Ramos (cell line): ENCODE measurements around the gene RPL7A.
"Not testable (repeated sequence)": the region's sequence is repeated elsewhere in the genome, so short reads cannot be mapped to it uniquely, and the experiment has no call there.

ENCODE experiments used
- in situ Hi-C: fragments of 300-500 bp; cut with MboI; formaldehyde crosslinking; loops from one replicate; pipeline ENCODE4 v1.14.3; 2022; ENCODE audit warnings: low sequenced_read_pairs; ENCODE audit not compliant: unreplicated experiment

The RPL7A gene

DNA sequence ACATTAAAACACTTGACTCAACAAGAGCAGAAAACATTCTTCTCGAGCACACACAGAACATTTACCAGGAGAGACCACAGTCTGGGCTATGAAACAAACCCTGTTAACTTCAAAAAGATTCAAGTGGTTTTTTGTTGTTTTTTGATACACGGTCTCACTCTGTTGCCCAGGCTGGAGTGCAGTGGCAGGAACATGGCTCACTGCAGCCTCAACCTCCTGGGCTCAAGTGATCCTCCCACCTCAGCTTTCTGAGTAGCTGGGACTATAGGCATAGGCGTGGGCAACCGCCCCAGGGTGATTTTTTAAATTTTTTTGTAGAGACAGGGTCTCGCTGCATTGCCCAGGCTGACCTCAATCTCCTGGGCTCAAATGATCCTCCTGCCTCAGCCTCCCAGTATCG, 21.0 kb upstream of the RPL7A start:
- in situ Hi-C loops: not testable (repeated sequence)

DNA sequence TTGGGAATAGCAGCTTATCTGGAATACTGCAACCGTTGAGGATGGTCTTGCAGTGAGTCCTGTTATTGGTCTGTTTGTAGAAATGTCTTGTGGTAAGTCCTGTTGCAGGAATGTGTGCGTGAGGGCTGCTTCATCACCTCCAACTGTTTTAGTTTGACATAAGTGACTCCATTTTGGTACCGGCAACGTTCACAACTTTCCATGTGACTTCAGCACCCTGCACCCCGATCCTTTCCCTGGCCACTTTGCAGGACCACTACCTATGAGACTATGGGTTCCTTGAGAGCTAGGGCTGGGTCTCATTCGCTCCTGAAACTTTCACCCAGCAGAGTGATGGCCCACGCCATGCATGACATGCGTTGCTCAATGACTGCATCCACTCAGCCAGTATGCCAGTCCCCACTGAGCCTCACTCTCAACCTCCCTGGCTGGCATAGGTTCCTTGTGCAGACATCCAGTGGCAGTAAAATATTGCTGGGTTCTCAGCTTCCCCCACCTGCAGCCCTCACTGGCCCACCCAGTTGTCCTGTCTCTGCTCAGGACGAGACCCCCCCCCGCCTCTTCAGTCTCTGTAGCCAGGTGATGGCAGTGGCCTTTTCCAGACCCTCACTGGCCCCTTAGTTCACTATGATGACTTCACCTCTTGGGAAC, 20.1 kb upstream of the RPL7A start:
- in situ Hi-C loops: no loop called here

DNA sequence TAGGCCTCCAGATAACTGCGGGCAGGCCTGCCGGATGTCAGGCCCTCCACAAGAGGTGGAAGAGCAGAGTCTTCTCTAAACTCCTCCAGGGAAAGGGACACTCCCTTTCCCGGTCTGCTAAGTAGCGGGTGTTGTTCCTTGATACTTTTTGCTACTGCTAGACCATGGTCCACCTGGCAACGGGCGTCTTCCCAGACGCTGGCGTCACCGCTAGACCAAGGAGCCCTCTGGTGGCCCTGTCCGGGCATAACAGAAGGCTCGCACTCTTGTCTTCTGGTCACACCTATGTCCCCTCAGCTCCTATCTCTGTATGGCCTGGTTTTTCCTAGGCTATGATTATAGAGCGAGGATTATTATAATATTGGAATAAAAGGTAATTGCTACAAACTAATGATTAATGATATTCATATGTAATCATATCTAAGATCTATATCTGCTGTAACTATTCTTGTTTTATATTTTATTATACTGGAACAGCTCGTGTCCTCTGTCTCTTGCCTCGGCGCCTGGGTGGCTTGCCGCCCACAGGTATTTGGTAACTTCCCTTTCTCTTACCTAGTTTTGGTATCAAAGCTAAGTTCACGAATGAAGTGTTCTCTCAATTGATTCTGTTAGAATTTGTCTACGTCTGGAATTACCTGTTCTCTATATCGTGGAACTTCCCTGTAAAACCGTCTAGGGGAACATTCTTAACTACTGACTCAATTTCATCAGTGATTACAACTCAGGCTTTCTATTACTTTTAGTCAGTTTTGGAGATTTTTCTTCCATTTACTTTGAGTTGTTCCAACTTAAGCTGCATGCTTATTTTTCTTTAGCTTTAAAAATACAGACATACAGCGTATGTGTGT, 18.5 kb upstream of the RPL7A start:
- in situ Hi-C loops: not testable (repeated sequence)

DNA sequence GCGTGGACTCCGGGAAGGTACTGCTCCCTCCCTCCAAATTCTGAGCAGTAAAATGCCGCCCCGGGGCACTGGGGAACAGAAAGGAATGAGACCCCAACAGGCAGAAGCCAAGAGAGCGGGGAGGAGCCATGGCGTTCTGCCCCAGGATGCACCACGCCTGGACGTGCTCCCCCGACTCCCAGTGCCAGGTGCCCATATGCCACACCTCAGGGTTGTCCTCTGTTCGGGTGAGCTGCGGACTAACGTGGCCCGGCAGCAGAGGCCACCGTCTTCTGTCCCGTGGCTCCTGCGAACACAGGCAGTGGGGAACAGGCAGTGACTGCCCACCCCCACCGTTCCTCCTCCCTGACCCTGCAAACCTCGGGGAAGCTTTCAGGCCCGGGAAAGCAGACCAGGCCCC, 16.8 kb upstream of the RPL7A start:
- in situ Hi-C loops: no loop called here

DNA sequence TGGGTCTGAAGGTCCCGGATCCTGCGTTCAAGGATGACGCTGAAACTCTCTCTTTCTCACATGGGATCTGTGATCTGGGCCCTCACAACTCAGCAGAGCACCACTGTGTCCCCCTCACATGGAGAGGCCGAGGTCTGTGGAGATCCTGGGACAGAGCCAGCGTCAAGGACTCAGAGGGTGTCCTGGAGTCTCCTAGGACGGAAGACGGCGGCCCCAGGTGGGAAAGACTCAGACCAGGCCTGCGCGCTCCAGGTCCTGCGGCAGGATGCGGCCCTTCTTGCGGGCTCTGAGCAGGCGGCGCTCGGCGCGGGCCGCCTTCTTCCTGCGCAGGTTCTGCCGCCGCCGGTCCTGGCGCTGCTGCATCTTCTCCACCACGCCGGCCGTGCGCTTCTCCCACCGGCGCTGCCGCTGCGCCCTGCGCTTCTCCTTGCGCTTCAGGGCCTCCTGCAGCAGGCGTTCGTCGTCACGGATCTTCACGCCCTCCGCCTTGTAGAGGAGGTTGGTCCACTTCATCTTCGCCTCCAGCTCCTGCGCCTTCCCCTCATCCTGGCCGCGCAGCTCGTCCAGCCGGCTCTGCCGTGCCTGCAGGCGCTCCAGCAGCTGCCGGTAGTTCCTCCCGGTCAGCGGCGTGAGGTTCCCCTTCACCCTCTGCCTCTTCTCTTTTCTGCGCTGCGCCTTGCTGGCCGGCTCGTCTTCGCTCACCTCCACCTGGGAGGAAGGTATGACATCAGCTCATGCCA, 16.2 kb upstream of the RPL7A start:
- in situ Hi-C loops: no loop called here

DNA sequence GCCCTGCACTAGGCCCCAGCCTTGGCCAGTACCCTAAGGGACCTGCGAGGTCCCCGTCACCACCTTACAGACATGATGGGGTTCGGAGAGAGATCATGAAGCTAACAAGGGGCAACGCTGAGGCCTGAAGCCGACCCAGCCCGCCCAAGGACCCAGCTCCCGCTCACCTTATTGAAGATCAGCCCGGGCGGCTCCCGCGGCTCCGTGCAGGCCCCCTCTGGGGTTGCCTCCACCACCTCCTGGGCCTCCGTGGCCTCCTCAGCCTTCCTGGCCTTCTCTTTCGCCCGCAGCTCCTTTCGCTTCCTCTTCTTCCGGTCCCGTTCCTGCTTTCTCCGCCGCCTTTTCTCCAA, 15.7 kb upstream of the RPL7A start:
- in situ Hi-C loops: no loop called here

DNA sequence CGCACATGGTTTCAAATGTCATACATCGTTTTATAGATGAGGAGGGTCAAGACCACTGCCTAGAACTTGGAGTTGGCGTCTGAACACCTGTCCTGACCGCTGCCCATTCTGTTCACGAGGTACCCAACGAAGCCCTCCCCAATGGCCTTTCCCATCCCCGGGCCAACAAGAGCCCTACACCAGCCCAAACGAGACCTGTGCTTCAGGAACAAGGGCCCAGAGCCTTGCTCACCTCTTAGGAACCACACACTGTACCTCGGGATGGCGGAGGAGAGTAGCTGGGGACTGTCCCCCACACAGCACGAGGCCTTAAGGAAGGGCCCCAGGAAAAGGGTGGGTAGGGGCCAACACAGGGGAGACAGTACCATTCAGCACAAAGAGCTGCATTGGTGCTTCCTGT, 15.0 kb upstream of the RPL7A start:
- in situ Hi-C loops: no loop called here

DNA sequence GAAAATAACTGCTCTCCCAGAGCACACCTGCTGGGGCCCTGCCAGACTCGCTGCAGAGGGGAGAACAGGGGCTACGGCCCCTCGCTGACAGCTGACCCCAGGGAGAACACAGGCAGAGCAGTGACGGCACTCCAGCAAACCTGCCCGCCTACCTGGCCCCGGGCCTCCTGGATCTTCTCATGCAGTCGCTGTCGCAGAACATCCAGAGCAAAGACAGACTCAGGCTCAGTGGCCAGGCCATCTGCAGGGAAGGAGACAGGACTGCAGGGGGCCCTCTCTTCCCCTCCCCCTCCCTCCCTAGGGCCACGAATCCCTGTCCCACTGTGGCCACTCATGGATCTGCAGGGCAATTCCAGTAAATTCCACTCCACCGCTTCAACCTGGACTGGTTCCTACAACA, 14.5 kb upstream of the RPL7A start:
- in situ Hi-C loops: no loop called here

DNA sequence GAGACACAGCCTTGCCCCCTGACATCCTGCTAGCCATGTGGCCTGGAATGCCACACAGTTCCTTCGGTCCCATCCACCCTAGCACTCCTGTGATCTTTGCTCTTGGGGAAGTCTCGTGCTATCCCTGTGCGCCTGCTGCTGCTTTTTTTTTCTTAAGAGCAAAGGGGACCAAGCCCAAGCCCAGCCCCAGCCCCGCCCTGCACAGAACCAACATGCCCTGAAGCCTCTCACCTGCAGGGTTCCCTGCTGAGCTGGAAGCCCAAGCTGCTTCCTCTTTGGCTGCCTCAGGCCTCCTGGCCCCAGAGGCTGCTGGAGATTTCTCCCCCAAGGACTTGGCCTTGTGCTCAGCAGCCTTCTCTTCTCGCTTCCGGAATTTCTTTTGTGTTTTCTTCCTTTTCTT, 13.9 kb upstream of the RPL7A start:
- in situ Hi-C loops: no loop called here

DNA sequence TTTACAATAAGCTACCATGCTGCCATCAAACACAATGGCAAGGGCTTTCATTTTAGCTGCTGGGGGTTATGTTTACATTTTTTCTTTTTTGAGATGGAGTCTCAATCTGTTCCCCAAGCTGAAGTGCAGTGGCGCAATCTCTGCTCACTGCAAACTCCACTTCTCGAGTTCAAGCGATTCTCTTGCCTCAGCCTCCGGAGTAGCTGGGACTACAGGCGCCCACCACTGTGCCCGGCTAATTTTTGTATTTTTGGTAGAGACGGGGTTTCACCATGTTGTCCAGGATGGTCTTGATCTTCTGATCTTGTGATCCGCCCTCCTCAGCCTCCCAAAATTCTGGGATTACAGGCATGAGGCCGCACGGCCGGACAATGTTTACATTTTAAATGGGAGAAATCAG, 13.1 kb upstream of the RPL7A start:
- in situ Hi-C loops: not testable (repeated sequence)

DNA sequence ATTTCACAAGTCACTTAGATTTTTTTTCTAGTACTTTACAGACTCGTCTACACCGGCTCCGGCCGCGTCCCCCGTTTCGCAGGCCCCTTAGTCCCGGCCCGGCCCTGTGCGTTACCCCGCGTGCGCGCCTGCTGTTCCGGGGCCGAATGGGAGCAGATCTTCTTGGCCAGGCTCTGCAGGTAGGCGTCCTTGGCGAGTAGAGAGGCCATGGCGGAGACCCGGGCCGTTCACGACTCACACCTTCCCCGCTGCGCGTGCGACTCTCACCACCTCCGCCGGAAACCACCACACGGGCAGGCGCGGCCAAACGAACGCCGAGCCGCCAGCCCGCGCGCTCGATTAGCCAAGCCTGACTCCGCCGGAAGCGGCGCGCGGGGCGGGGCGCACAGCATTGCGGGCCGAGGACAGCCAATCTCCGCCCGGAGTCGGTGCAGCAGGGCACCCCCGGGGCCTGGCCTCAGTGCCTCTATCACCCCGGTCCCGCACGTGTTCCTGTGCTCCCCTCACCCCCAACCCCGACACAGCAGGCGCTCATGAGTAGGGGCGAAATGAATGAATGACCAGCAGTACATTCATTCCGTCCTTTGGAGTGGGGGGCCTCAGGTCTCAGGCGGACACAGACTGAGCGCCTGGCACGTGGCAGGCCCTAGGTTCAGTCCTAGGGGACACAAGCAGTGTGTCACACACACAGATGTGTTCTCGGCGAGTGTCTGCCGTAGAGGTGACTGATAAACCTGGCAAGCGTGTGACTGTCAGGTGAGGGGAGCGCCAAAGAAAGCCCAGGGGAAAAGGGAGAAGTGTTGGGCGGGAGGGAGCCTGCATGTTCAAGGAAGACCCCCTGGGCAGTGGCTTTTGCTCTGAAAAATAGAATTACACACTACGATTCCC, 11.8 kb upstream of the RPL7A start, which contains the start of gene SURF6:
Gene SURF6 (minus strand): TSS at position 265 of the 888 bp plus-strand sequence. CDS start 56 bp downstream, at position 209.
- in situ Hi-C loops: no loop called here

DNA sequence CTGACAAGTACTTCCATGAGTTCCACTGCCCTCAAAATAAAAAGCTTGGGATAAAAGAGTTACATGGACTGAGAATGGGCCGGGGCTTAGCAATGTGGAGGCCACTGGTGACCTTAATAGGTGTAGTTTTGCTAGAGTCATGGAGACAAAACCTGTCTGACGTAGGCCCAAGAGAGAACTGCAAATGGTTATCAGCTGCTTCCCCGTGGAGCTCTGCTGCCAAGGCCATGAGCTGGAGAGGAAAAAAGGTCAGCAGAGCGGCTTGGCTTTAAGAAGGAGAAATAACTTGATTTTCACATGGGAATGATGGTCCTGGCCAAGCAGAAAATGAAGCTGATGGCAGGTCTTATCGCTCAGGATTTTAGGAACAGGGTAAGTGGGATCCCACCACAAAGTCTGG, 8.4 kb upstream of the RPL7A start:
- in situ Hi-C loops: no loop called here

DNA sequence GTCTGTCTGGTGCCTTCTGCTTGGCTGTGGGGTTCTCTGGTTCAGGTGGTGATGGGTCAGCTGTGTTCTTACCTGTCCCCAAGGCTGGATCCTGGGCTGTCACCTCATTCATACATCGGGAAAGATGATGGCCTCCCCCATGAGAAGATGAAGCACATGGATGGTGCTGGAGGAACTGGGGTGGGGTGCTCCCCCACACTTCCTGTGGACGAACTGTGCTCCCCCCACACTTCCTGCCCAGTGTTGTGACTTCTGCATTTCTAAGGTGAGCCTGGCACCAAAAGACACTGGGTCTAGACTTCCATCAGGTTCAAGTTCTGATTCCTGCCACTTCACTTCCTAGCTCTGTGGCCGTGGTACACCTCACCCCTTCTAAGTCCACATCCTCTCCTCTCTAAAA, 7.8 kb upstream of the RPL7A start:
- in situ Hi-C loops: no loop called here

DNA sequence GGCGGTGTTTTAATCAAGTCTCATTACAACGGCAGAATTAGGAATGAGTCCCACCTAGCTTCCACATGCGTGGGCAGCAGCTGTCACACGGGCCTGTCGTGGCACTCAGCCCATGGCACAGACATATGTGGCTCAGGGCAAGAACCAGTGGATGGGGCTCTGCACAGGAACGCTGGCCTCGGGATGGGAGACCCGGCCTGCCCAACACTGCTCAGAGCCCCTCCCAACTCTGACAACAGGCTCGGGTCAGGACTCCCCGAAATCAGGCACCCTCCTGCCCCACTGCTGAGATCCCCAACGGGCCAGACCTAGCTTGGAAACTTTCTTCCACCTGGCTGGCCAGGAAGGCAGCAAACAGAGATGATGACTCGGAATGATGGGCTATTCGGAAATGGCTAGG, 7.1 kb upstream of the RPL7A start:
- in situ Hi-C loops: no loop called here

DNA sequence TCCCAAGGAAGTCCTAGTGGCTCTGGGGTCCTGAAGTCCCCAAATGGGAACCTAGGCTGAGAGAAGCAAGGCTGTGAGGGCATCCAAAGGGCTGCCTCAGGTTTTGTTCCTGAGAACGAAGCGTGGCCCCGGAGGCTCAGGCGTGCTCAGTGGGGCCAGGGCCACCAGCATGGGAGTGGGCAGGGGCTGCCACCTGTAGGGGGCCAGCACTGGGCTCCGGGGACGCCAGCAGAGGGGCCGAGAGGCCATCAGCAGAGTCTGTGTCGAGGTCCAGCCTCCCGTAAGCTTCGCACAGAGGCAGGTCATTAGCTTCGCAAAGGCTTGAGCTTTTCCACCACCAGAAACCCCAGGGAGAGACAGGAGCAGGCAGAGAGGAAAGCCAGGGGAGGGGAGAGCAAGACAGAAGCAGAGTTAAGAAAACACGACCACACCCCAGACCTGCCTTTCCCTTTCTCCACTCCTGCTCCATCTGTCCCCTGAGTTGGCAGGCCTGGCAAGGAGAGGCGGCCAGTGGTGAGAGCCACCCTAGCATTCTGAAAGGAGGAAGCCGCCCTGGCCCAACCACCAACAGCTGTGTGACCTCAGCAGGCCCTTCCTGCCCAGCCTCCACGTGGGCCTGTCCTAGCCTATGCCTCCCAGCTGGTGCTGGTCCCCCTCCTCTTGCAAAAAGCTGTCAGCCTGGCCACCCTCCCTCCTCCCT, 6.5 kb upstream of the RPL7A start:
- in situ Hi-C loops: no loop called here

DNA sequence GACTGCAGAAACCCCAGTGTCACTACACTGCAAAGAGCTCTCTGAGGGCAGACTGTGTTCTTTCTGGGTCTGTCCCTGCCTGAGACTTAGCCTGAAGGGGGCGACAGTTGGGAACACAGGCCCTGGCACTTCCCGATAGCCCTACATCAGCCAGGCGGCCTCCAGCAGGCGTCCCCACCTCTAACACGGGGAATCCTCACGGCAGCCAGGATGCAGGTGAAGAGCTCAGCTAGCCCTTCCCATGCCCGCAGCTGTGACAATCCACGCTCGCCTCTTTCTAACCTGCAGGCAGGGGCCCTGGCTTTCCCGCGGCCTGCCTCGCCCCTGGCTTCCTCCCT, 6.0 kb upstream of the RPL7A start:
- in situ Hi-C loops: no loop called here

DNA sequence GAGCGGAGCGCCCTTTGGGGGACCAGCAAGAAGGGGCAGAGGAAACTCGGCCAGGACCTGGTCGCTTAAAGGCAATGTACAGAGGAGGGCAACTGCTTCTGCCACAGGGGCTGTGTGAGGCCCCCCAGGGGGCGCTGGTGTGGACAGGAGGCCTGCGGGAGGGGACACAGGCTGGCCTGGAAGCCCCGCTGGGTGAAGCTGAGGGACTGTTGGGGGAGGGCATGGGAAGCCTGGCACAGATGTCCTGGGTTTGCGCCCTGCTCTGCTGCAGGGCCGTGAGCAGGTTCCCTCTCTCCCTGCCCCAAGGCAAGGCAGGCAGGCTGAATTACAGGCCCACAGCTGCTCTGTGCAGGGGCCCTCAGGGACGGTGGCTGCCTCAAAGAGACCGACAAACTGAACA, 5.4 kb upstream of the RPL7A start:
- in situ Hi-C loops: no loop called here

DNA sequence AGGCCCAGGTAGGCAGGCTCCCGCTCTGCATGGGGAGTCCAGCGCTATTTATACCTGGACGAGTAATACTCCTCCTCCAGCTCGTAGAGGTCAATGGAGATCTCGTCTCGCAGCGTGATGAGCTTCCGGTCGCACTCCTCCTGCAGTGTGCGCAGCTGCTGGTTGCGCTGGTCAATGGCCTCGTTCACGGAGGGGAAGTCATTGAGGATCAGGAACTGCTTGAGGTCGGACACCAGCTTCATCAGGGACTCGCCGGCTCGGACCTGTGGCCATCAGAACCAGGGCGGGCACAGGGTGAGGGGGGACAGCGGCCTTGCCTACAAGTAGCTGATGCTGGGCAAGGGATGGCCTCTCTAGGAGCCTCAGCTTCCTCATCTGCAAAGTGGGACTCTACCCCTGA, 3.9 kb upstream of the RPL7A start:
- in situ Hi-C loops: no loop called here

DNA sequence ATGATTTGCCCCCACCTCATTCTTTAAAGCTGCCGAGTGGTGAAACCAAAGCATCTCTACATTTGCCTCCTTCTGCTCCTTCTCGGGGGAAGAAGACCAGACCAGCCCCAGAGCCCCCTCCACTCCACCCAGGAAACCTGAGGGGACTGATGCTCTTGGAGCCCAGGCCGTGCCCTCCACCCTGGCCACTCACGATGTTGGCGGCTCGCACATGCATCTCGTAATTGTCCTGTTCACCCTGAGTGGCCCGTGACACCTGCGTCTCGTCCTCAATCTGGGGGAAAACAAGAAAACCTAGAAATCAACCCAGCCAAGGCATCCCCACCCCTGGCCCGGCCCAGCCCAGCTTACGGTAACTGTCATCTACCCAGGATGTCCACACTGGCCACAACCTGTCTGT, 3.0 kb upstream of the RPL7A start:
- in situ Hi-C loops: no loop called here

DNA sequence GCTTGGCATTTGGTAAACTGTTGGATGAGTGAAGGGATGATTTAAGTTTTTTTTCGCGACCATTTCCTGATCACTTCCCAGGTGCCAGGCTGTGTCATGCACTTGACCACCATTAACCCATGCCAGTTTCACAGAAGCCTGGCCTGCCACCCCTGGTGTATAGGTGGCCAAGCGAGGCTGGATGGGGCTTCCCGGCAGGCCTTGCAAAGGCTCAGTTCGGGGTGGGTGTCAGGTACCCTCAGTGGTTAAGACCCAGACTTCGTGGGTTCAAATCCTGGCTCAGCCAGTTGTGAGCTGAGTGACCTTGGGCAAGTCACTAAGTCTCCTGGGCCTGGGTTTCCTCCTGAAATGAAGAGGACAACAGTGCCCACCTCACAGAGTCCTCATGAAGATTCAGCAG, 2.4 kb upstream of the RPL7A start:
- in situ Hi-C loops: no loop called here
